Measurements from ENCODE around the gene SF3A1.

The SF3A1 gene

DNA sequence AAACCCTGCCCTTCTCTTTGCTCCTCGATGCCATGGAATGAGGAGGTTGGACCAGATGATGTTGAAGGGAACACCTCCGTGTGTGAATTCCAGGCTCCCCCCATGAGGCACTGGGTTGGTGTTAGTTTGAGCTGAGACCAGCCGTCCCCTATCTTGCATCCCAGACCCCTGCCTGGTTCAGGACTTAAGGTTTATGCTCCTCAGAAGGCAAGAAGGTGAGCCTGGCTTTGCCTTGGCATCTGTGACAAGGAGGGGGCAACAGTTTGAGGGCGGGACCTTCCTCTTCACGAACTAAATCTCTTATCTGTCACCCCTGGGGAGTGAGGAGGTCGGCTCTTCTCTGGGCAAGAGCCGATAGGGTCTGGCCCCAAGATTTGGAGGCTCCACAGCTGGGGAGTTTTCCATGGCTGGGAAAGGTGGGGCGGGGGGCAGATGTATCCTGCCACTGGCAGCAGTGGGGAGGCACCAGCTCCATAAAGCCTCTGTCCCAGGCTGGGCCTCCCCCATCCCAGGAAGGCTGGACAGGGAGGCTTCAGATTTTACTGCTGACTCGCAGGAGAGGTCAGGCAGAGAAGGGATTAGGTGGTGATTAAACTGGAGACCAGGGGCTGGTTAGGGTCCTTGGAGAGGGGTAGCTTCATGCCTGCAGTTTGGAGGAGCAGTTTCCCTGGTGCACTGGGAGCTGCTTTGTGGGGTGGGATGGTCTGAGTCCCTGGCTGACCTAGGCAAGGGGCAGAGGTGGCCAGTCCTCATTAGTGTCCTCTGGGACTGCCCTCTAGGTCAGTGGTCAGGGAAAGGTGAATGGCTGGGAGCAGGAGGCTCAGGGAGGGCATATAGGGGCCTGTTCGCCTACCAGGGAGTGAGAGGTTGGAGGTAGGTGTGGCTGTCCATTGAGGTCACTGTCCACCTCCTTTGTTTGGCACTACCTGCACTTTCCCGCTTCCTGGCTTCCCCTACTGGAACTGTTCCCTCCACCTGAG is 41.3 kb upstream of the SF3A1 start:
- H3K9me3 ChIP-seq (ENCODE audit: control insufficient read depth in 1 of 2, low read length in 2 of 2): no peaks in the 10 kb centered on the region
- H3K4me1 ChIP-seq (ENCODE audit: control insufficient read depth in 1 of 2, insufficient read depth in 2 of 2, low read length in 2 of 2): peaks cover 3 to 15% of the 10 kb centered on the region in 2 donors
- H3K27me3 ChIP-seq (ENCODE audit: low read depth, low read length): peaks cover 7% of the 10 kb centered on the region
- no peaks in the 10 kb centered on the region for H3K36me3 ChIP-seq (ENCODE audit: control insufficient read depth in 1 of 2, insufficient read depth in 2 of 2, low read length in 2 of 2)
- H3K27ac ChIP-seq (ENCODE audit: low read length): peak overlapping the region; percentile 14
- H3K4me3 ChIP-seq (ENCODE audit: low read depth in 1 of 2, low read length in 2 of 2): peak overlapping the region; percentile 62 to 64

DNA sequence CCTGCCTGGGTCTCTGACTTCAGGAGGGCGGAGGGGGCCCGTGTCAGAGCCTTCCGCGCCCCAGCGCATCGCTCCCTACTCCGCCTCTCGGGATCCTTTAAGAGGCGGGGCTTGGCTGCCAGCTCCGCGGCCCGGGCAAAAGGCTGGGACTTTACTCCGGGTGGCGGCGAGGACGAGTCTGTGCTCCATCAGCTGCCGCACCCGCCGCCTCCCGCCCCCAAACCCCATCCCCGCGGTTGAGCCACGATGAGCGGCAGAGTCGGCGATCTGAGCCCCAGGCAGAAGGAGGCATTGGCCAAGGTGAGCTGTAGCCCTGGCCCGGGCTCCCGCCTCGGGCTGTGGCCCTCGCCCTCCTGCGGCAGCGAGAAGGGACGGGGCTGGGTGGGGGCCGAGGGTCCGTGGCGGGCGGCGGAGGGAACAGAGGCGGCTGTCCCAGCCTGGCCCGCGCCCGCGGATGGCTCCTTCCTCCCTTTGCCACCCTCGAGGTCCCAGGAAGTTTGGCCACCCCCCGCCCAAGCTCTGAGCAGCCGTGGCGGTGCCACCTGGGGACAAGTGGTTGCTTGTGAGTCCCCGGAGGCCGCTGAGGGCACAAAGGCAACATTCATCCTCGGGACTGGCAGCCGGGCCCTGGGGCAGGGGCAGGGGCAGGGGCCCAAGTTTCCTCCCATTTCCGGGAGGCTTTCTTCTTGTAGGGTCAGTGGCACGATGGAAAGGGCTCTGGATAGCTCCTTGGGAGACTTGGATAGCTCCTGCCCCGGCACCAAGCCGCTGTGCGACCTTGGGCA is 40.4 kb upstream of the SF3A1 start, which contains the start of gene SEC14L2:
TSS of gene SEC14L2 (plus strand) at position 148 of the 785 bp plus-strand sequence. CDS start at position 247, 99 bp downstream.
- Histone ChIP-seq H3K4me3 (ENCODE audit: low read depth in 1 of 2, low read length in 2 of 2) (peak within 1 kb of the TSS; percentile 62 to 64), H3K27ac (ENCODE audit: low read length) (peak within 1 kb of the TSS; percentile 14), H3K9me3 (ENCODE audit: control insufficient read depth in 1 of 2, low read length in 2 of 2) (no peaks in the 10 kb centered on the region), H3K4me1 (ENCODE audit: control insufficient read depth in 1 of 2, insufficient read depth in 2 of 2, low read length in 2 of 2) (peaks cover 3 to 15% of the 10 kb centered on the region in 2 donors), H3K36me3 (ENCODE audit: control insufficient read depth in 1 of 2, insufficient read depth in 2 of 2, low read length in 2 of 2) (no peaks in the 10 kb centered on the region), H3K27me3 (ENCODE audit: low read depth, low read length) (peaks cover 7% of the 10 kb centered on the region)

DNA sequence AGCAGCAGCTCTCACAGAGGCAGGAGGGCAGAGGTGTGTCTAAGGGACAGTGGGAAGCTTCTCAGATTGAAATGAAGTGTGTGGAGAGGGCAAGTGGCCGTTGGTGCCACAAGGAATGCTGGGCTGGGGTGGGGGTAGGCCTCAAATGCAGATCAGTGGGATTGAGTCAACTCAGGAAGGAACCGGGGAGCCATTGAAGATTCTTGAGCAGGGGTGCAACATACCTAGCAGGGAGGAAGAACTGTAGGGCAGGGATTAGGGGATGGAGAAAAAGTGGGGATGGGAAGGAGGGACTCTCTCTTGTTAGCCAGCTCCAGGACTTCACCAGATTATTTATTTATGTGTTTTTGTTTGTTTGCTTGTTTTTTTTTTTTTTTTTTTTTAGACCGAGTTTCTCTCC is 37.2 kb upstream of the SF3A1 start:
- Histone ChIP-seq H3K27ac (ENCODE audit: low read length) (no peak overlapping the region), H3K27me3 (ENCODE audit: low read depth, low read length) (peaks cover 7% of the 10 kb centered on the region), H3K4me1 (ENCODE audit: control insufficient read depth in 1 of 2, insufficient read depth in 2 of 2, low read length in 2 of 2) (peaks cover 3 to 15% of the 10 kb centered on the region in 2 donors), H3K36me3 (ENCODE audit: control insufficient read depth in 1 of 2, insufficient read depth in 2 of 2, low read length in 2 of 2) (no peaks in the 10 kb centered on the region), H3K9me3 (ENCODE audit: control insufficient read depth in 1 of 2, low read length in 2 of 2) (no peaks in the 10 kb centered on the region), H3K4me3 (ENCODE audit: low read depth in 1 of 2, low read length in 2 of 2) (no peak overlapping the region)

DNA sequence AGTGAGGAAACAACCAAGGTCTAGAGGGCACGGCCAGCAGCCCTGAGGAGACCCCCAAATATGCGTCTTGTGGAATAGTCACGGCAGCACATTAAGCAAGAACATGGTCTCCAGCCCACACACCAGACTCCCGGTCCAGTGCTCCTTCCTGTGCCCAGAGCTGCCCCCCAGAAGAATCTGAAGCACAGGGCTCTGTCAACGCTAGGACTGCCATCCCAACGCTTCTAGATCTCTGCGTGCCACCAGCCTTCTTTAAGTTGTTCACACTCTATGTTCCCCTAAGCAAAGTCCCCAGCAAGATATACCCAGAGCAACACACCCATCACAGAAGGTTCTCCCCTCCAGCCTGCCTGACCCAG is 36.6 kb upstream of the SF3A1 start:
- no peaks in the 10 kb centered on the region for H3K36me3 ChIP-seq (ENCODE audit: control insufficient read depth in 1 of 2, insufficient read depth in 2 of 2, low read length in 2 of 2)
- no peak overlapping the region for H3K4me3 ChIP-seq (ENCODE audit: low read depth in 1 of 2, low read length in 2 of 2)
- H3K27me3 ChIP-seq (ENCODE audit: low read depth, low read length): peaks cover 7% of the 10 kb centered on the region
- H3K27ac ChIP-seq (ENCODE audit: low read length): no peak overlapping the region
- no peaks in the 10 kb centered on the region for H3K9me3 ChIP-seq (ENCODE audit: control insufficient read depth in 1 of 2, low read length in 2 of 2)
- peaks cover 3 to 15% of the 10 kb centered on the region in 2 donors for H3K4me1 ChIP-seq (ENCODE audit: control insufficient read depth in 1 of 2, insufficient read depth in 2 of 2, low read length in 2 of 2)

DNA sequence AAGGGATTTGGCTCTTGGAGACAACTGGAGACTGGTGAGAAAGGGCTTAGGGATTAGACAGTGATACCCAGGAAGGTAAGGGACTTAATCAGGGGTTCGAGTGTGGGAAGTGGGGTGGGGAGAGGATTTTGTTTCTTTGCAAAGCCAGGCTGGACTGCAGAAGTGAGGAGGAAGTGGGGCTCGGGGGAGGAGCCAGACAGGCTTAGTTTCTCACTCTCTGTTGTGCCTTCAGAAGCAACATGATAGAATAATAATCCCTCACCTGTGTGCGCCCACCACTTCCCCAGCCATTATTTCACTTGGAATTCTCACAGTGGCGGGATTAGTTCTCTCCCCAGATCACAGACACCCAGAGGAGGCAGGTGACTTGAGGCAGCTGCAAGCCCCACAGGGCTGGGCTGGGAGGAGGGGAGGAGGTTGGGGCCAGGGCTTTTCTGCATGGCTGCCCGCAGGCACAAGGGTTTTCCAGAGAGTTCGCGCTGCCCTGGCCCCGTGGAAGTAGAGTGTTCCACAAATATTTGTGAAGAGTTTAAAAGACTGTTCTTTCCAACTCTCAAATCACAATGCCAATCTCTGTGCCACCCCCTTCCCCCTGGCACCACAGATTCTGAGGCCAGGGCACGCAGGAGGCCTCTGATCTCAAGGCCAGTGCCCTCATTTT is 36.1 kb upstream of the SF3A1 start:
- H3K27me3 ChIP-seq (ENCODE audit: low read depth, low read length): peaks cover 7% of the 10 kb centered on the region
- H3K4me3 ChIP-seq (ENCODE audit: low read depth in 1 of 2, low read length in 2 of 2): no peak overlapping the region
- no peak overlapping the region for H3K27ac ChIP-seq (ENCODE audit: low read length)
- H3K36me3 ChIP-seq (ENCODE audit: control insufficient read depth in 1 of 2, insufficient read depth in 2 of 2, low read length in 2 of 2): no peaks in the 10 kb centered on the region
- no peaks in the 10 kb centered on the region for H3K9me3 ChIP-seq (ENCODE audit: control insufficient read depth in 1 of 2, low read length in 2 of 2)
- H3K4me1 ChIP-seq (ENCODE audit: control insufficient read depth in 1 of 2, insufficient read depth in 2 of 2, low read length in 2 of 2): peaks cover 3 to 15% of the 10 kb centered on the region in 2 donors

DNA sequence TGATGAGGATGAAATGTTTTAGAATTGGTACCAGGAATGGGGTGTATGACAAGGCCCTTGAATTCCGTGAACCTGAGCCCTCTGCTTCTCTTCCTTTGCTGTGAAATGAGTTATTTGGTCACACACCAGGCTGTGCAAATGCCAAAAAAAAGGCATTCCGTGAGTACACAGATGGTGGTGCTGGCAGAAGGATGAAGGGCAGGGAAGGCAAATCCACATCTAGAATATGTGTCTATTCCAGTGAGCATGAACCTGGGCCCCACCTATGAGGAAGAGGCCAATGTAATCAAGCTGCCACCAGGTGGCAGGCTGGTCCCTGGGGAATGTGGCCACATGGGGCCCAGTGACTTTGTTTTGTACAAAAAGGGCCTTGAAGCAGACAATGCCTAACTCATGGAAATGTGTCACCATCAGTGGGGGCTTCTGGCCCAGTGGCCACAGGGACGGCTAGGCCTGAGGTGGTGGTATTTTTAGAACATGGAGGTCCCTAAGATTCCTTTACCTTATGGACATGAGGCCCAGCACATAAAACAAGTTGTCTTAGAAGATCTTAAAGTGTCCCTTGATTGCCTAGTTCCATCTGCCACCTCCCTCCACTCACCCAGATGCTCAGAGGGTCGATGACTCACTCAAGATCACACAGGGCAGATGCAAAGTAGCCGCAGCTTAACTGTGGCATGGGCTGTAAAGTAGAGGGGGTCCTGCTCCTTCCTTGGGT is 34.4 kb upstream of the SF3A1 start:
- Histone ChIP-seq H3K4me1 (ENCODE audit: control insufficient read depth in 1 of 2, insufficient read depth in 2 of 2, low read length in 2 of 2) (peaks cover 0 to 11% of the 10 kb centered on the region in 2 donors), H3K27me3 (ENCODE audit: low read depth, low read length) (no peaks in the 10 kb centered on the region), H3K27ac (ENCODE audit: low read length) (no peak overlapping the region), H3K9me3 (ENCODE audit: control insufficient read depth in 1 of 2, low read length in 2 of 2) (no peaks in the 10 kb centered on the region), H3K36me3 (ENCODE audit: control insufficient read depth in 1 of 2, insufficient read depth in 2 of 2, low read length in 2 of 2) (no peaks in the 10 kb centered on the region), H3K4me3 (ENCODE audit: low read depth in 1 of 2, low read length in 2 of 2) (no peak overlapping the region)

DNA sequence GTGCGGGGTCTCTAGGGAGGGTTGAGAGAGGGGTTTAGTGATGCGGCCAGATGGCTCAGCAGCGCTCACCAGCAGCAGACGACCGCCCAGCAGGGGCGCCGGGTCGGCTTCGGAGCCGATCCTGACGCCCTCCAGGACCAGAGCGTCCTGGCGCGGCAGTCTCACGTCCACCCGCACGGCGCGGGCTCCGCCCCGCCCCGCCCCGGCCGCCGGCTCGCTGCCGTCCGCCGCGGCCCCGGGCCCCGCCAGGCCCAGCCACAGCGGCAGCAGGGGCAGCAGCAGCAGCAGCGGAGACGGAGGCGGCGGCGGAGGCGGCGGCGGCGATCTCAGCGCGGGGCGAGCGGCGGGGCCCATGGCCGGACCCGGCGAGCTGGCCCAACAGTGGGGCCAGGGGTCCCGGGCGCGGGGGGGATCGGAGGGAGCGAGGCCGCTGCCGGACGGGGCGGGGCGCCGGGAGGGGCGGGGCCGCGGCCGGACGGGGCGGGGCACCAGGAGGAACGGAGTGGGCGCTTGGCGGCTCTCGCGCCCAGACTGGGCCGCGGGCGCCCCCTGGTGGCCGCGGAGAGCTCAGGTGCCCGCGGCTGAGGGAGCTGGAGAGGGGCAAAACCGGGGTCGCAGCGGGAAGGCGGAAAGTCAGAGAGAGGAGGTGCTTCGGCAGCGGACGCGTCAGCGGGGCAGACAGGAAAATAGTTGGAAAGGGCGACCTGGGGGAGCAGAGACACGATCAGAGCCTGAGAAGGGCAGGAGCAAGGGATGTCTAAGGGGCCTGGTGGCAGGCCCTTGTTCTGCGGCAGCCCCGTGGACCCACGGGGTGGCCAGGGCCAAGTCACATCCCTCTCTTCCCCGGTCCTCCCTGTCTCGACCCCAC is 30.5 kb upstream of the SF3A1 start, which contains the start of gene RNF215:
TSS of gene RNF215 (minus strand) at position 452 of the 868 bp plus-strand sequence. CDS start at position 354, 98 bp downstream.
- no peak within 1 kb of the TSS for H3K27ac ChIP-seq (ENCODE audit: low read length)
- peaks cover 0 to 15% of the 10 kb centered on the region in 2 donors for H3K4me1 ChIP-seq (ENCODE audit: control insufficient read depth in 1 of 2, insufficient read depth in 2 of 2, low read length in 2 of 2)
- H3K27me3 ChIP-seq (ENCODE audit: low read depth, low read length): no peaks in the 10 kb centered on the region

DNA sequence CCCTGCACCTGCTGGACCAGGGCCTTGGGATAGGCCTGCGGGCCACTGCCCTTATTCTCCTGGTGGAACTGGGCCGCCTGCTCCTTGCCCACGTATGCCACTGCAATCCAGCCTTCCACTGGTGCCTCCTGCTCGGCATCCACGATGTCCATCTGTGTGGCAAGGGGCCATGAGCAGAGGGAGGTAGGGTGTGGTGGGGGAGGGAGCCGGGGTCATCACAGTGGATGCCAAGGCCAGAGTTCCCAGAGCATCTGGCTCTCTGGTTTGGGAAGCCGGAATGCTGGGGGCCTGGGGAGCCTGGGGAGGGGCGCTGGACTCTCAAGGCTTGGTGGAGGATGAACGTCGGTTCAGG is 29.9 kb upstream of the SF3A1 start:
- Histone ChIP-seq H3K4me3 (ENCODE audit: low read depth in 1 of 2, low read length in 2 of 2) (peak overlapping the region; percentile 53 to 61), H3K4me1 (ENCODE audit: control insufficient read depth in 1 of 2, insufficient read depth in 2 of 2, low read length in 2 of 2) (peaks cover 0 to 15% of the 10 kb centered on the region in 2 donors), H3K9me3 (ENCODE audit: control insufficient read depth in 1 of 2, low read length in 2 of 2) (no peaks in the 10 kb centered on the region), H3K36me3 (ENCODE audit: control insufficient read depth in 1 of 2, insufficient read depth in 2 of 2, low read length in 2 of 2) (peaks cover 0 to 20% of the 10 kb centered on the region in 2 donors), H3K27ac (ENCODE audit: low read length) (no peak overlapping the region), H3K27me3 (ENCODE audit: low read depth, low read length) (no peaks in the 10 kb centered on the region)

More for the DNA sequence above, 30.5 kb upstream of the SF3A1 start, which contains the start of gene RNF215:
- Histone ChIP-seq H3K4me3 (ENCODE audit: low read depth in 1 of 2, low read length in 2 of 2) (peak within 1 kb of the TSS; percentile 53 to 61), H3K36me3 (ENCODE audit: control insufficient read depth in 1 of 2, insufficient read depth in 2 of 2, low read length in 2 of 2) (peaks cover 0 to 15% of the 10 kb centered on the region in 2 donors), H3K9me3 (ENCODE audit: control insufficient read depth in 1 of 2, low read length in 2 of 2) (no peaks in the 10 kb centered on the region)

DNA sequence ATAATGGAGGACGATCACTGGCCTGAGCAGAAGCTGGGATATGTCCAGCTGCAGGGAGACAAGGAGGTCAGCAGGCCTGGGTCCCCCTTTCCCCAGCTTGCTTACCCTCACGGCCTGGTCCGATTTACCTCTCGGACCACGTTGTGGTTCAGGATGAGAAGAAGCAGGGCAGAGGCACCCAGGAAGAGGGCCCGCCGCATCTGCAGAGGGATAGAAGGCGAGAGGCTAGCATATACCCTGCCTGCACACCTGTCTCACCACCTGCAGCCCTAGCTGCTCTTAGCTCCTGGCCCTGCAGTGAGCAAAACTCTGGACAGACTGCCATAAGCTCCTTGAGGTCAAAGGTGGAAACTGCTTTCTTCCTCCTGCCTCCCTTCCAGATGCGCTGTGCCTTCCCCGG is 29.2 kb upstream of the SF3A1 start:
- H3K4me3 ChIP-seq (ENCODE audit: low read depth in 1 of 2, low read length in 2 of 2): peak overlapping the region; percentile 53 to 61
- H3K36me3 ChIP-seq (ENCODE audit: control insufficient read depth in 1 of 2, insufficient read depth in 2 of 2, low read length in 2 of 2): peaks cover 0 to 26% of the 10 kb centered on the region in 2 donors
- no peak overlapping the region for H3K27ac ChIP-seq (ENCODE audit: low read length)
- no peaks in the 10 kb centered on the region for H3K9me3 ChIP-seq (ENCODE audit: control insufficient read depth in 1 of 2, low read length in 2 of 2)
- peaks cover 0 to 15% of the 10 kb centered on the region in 2 donors for H3K4me1 ChIP-seq (ENCODE audit: control insufficient read depth in 1 of 2, insufficient read depth in 2 of 2, low read length in 2 of 2)
- no peaks in the 10 kb centered on the region for H3K27me3 ChIP-seq (ENCODE audit: low read depth, low read length)

DNA sequence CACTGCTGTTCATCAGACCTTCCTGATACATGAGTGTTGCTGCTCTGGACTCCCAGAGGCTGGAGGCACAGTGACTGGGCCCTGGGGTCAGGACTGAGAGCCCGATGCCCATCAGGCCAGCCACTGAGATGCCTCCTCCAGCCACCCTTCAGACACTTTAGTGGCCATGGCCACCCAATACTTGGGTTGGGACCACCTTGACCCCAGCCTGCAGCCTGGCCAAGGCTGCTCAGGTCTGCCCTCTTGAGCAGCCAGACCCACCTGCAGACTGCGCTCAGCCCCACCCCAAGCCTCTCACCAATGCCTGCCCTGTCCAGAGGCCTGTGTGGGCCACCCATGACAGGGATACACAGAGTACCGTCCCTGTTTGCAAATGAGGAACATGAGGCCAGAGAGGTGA is 26.4 kb upstream of the SF3A1 start:
- Histone ChIP-seq H3K9me3 (ENCODE audit: control insufficient read depth in 1 of 2, low read length in 2 of 2) (no peaks in the 10 kb centered on the region), H3K4me1 (ENCODE audit: control insufficient read depth in 1 of 2, insufficient read depth in 2 of 2, low read length in 2 of 2) (peaks cover 0 to 15% of the 10 kb centered on the region in 2 donors), H3K27ac (ENCODE audit: low read length) (no peak overlapping the region), H3K27me3 (ENCODE audit: low read depth, low read length) (no peaks in the 10 kb centered on the region), H3K36me3 (ENCODE audit: control insufficient read depth in 1 of 2, insufficient read depth in 2 of 2, low read length in 2 of 2) (peaks cover 0 to 41% of the 10 kb centered on the region in 2 donors), H3K4me3 (ENCODE audit: low read depth in 1 of 2, low read length in 2 of 2) (no peak overlapping the region)
